HG02623 (cell line): ENCODE data around the gene ITPRID2.

ENCODE experiments used
- ATAC-seq: cut with Tn5 transposase; IDR thresholded peaks from one replicate; pipeline ENCODE4 v1.9.1; 2021; ENCODE audit warnings: moderate library complexity; ENCODE audit not compliant: unreplicated experiment

The ITPRID2 gene

DNA sequence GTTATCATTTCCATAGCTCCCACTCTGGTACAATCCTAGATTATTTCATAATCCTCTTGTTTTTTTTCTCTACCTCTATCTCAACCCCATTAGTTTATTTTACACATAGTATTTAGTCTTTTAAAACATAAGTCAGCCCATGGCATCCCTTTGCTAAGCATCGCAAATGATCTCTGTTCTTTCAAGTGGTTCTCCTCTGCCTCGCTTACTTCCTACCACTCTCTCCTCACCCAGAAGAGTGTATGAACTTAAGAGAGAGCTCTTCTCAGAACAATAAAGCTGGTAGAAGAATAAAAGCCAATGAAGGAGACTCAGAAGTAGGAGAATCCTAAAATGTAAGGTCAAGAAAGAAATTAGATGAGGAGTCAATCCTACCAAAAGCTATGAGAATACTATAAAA, 12.2 kb upstream of the ITPRID2 start:
- no peak for ATAC-seq

DNA sequence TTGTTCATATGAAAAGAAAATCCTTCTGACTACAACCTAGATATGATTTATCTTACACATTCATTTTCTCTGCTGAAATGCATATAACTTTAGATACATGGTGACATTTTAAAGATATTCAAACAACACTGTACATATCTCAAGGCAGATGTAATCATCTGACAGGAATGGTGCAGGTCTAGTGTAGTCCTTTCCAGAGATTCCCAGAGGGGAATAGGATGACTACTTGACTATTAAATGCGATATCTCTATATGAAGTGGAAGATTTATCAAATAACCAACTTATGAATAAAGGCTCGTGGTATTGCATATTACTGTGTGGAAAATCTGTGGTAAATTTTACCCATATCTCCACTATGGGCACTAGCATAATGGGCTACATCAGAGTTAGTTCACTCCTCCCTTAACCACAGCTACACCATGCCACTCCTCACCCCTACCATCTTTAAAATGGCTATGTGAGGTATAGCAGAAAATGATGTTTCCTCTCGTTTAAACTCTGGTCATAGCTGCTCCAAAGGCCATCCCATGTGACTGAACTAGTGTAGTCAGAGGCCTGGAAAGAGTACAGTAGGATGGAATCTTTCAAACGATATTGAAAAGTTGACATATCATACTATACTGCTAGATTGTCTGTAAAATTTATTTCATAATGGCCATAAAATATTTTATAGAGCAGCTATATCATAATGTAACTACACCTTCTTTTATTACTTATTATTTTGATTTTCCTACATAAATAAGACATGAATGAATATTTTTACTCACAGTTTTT, 9.1 kb upstream of the ITPRID2 start:
- ATAC-seq: no peak

DNA sequence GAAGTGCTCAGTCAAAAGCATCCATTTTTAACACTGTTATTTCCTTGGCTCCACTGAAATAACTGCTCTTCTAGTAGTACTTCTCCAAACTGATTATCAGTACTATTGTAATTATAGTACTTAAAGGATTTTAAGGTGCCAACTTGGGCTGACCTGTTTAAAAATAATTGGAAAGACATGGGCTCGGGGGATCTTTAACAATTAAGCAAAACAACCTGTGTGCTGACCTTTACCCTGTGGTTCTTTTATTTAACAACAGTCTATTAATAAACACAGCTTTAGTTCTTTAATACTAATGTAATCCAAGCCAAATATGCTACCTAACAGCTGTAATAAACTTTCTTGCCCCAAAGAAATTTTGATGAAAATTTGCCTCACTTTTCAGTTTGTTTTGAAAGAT, 6.9 kb upstream of the ITPRID2 start:
- ATAC-seq: no peak

DNA sequence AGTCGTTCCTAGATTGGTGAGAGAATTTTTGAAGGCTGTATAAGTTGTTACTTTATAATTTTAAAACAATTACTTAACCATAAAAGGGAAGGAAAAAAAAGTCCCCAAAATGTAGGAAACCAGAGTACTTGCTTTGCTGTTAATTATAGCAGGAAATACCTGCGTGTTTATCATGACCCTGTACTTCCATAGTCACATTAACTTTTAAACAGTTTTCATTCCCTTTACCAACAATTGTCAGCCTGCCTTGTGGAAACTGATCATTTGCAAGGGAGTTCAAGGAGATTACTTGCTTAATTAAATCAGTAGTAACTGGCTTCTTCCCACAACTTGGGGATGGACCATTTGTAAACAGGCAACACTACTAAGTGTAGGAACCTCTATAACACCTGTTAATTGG, 6.4 kb upstream of the ITPRID2 start:
- no peak for ATAC-seq

DNA sequence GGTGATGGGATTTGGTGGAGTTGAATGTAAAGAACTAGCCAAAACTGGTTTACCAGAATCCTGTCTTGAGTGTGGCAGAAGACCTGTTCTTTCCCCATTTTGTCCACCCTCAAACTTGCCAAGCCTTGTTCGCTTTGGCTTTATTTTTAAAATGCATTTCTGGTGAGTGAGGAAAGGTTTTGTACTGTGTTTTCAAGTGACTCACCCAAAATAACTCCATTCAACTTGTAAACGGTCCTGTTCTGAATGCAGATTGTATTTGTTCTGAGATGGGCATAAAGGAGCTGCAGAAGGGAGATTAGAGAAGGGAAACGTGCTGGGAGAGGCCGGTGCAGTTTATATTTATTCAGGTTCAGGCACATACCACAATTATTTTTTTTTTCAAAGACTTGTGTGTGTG, 5.3 kb upstream of the ITPRID2 start:
- no peak for ATAC-seq

DNA sequence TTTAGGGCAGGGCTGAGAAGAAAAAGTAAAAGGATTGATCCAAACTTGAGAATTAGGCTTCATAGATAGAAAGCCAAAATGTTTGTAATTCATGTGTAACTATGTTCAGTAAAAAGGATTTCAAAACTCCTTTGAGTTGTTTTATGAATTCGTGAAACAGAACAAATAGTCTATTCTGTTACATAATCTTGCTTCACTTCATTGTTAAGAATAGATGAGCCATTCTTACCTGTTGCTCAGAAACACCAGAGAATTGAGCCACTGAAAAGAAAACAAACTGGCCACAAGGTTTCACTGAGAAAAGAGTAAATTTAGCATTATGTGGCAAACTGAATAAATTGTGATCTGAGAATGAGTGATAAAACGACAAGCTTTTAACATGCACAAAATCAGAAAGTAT, 4.5 kb upstream of the ITPRID2 start:
- ATAC-seq: no peak

- no peak for ATAC-seq
Measured at GRCh38 chr2:181889776-181890175, 1.8 kb upstream of the ITPRID2 start.

GRCh38 chr2:181890271-181890670, 1.3 kb upstream of the ITPRID2 start:
- ATAC-seq: no peak

DNA sequence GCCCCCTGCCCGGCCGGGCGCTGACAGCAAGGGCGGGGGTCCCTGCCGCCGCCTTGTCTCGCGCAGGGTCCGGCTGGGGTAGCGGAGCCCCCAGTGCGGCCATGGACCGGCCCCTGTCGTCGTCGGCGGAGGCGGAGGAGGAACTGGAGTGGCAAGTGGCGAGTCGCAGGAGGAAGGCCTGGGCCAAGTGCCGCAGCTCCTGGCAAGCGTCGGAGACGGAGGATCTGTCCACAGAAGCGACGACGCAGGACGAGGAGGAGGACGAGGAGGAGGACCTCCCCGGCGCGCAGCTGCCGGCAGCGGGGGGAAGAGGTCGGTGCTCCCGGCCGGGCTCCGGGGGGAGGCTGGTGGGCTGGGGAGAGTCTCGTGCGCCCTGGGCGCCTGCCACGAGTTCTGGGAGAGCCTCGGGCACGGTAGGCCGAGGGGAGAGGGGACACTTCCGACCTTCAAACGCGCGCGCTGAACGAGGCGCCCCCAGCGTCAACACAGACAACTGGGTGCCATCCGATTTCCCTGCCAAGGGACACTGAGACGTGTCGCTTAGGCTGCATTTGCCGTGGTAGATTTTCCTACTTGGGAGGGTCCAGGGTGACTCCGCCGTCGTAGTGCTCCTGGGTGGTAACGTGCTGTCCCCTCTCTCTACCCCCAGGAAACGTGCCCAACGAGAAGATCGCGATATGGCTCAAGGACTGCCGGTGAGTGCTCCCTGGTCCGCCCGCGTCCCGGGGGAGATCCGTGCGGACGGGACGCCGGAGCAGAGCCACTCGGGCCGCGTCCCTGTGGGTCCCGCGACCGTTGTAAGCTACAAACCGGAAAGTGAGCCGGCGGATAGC, 652 bp downstream of the ITPRID2 start:
- ATAC-seq: peak; percentile 44

DNA sequence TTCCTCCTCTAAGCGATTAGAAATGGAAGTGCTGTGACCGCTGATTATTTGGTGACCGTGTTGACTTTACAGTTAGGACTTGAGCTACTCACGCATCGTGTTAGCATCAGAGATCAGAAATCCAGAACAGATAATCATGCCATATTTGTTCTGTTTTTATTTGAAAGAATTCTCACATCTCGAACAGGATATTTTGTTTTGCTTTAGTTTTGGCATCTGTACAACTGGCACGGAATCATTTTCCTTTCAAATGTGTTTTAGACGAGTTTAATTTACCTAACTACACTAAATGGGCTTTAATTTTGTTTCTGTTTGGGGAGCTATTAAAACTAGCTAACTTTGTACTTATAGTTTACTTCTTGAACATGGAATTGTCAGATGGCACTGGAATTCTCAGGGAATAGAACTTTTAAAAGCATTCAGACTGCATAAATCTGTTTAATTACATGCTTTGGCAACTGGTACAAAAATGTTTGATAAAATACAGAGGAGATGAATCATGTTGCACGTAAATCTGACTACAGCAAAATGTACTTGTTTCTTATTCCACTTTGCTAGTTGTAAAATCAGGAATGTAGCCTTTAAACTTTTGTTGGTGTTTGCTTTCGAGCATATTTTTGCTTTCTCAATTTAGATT, 1.4 kb downstream of the ITPRID2 start:
- ATAC-seq: no peak

- no peak for ATAC-seq
Measured at GRCh38 chr2:181894381-181894780, 2.9 kb downstream of the ITPRID2 start.

- ATAC-seq: no peak
Measured at GRCh38 chr2:181895818-181896217, 4.3 kb downstream of the ITPRID2 start.

DNA sequence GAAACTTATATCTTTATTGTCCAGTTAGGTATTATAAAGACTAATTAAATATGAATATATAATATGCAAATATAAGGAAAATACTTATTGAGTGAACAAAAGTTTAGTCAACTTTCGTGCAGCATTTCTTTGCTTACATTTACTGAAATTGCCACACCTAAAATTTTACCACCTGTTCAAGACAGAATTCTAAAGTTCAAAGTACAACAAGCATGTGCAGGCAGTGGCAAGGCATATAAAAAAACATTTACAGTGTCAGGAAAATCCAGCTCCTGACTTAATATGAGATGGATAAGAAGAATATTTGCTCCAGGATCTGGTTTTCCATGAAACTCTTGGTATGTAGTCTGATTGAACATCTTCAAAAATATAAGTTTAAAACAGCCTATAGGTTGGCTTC, 4.8 kb downstream of the ITPRID2 start:
- no peak for ATAC-seq

DNA sequence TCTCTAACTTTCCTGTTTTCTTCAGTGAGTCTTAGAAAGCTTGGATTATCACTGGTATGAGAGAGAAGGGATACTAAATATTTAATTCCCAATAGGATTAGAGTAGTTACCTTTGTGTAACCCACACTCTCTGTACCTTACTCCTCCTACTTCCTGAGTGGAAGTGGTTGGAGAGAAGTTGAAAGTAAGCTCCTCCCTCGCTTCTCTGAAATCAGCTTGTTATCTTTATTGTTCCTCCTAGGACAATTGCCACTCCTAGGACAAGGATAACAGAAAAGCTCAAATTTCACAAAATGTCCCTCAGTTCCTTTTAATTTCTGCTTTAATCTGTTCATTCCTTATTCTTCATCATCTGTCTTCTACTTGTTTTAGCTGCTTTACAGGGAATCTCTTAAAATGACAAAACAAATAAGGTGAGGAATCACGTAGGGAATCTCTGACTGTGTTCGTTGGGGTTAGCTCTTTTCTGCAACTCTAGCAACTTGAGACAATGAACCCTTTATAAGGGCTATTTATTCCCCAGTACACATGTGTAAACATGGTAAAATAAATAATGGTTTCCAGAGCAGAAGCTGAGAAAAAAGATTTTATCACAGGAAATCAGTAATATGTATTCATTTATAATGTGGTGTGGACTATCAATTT, 8.6 kb downstream of the ITPRID2 start:
- ATAC-seq: no peak

GRCh38 chr2:181902625-181903024, 11.1 kb downstream of the ITPRID2 start:
- ATAC-seq: no peak

DNA sequence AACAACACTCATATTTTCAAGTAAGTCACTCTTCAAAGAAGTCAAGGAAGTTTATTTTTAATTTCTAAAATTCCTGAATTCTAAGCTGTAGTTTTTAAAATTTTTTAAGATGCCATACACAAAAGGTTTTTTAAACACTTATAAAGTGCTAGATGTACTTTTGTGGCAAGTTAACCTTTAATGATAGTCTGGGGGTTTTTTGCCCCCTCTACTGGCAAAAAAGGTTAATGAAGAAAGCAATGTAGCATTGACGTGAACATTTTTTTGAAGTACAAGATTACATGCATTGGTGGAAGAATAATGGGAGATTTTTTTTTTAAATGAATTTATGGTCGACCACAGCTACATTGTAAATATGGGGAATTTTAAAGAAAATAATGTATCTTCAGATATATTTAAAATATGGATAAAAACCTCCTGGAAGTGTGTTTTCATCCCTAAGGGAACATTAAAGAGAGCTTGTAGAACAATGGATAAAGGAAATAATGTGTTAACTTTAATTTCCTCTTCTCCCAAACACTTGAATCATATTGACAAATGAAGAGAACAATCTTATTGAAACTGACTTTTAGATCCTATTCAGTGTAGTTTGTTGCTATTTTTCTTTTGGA, 12.6 kb downstream of the ITPRID2 start:
- peak; percentile 59 for ATAC-seq

GRCh38 chr2:181907057-181907456, 15.5 kb downstream of the ITPRID2 start:
- peak; percentile 58 for ATAC-seq

- ATAC-seq: no peak
Measured at GRCh38 chr2:181907635-181908034, 16.1 kb downstream of the ITPRID2 start.

DNA sequence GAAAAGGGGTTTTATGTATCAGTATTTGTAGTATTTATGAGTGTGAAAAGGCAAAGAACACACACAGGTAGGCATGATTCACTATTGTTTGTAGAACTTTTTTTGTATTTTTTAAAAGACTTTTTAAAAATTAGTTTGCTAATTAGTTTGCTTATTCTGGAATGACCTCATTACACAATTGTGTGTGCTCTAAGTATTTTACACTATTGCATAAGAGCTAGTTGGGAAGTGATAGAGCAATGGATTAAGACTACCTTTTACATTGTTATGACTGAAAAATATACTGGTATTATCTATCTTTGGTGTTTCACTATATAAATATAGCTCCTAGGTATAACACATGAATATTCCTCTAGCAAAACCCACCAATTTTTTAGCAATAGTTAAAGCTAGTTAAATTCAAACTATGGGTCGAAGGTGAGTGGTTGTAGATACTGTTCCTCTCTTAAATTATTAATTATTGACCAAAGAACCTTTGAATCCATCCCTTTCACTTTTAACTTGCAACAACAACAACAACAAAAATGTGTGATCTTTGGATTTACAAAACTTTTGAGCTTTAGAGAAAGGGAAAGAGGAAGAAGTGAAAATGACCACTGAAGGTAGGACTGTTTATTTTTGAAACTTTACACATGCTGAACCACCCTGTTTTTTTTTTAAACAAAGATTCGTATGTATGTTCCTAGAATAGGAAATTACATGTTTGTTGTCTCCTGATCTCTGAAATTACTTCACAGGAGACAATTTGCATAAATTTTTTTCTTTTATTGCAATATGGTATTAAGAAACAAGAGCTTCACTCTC, 18.7 kb downstream of the ITPRID2 start:
- peak; percentile 35 for ATAC-seq

DNA sequence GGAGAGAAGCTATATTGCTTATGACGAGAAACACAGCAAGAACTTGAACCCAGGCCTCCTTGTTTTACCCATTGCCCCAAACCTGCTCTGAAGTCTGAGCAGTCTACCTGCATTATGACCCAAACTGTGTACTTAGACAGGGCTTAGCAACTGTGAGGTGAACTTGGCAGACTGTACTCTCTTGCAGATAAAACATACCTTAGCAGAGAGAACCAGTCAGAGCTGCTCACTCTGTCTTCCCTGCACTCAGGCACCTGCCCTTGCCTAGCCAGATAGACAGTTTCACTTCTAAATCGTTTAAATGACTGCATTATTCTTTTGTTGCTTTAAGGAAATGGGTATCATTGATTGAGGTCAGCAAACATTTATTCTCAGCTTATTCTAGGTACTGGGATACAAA, 20.3 kb downstream of the ITPRID2 start:
- no peak for ATAC-seq
